Activated T-cell treated with anti-CD3 and anti-CD28 coated beads, Interleukin-2, amount 50 U/mL, for 4 hours (primary cell): ENCODE results near the gene ABLIM1. TPM values are rescaled to one million over a fixed set of nuclear protein-coding genes. Genes with fewer than 3 reads are reported as not detected.

Experiments
- ATAC-seq, 2 donors: fragments of 200-7000 bp; cut with Tn5 transposase; one replicate each; pipeline ENCODE4 v1.10.0; 2021
- DNase-seq: peaks from one replicate; pipeline ENCODE4 v3.0.0-alpha.2; 2020
- H3K27me3 Mint-ChIP-seq: one replicate; pipeline ENCODE4 v1.8.0; 2021; ENCODE audit warnings: low read depth, mixed read lengths
- H3K36me3 Mint-ChIP-seq: one replicate; pipeline ENCODE4 v1.8.0; 2022; ENCODE audit warnings: mixed read lengths; ENCODE audit not compliant: insufficient read depth
- H3K4me1 Mint-ChIP-seq: one replicate; pipeline ENCODE4 v1.8.0; 2021; ENCODE audit warnings: low read depth, mixed read lengths
- H3K4me3 Mint-ChIP-seq: one replicate; pipeline ENCODE4 v1.8.0; 2021; ENCODE audit warnings: mild to moderate bottlenecking, moderate library complexity, mixed read lengths
- H3K9me3 Mint-ChIP-seq: one replicate; pipeline ENCODE4 v1.8.0; 2021; ENCODE audit warnings: mixed read lengths
- total RNA-seq, 3 donors: library from RNA; stranded (reverse); gene quantifications; one replicate each; pipeline ENCODE4 v1.2.1, GENCODE V29; 2021

The ABLIM1 gene
- total RNA-seq, 3 donors from 2014 or later, result 68.1 to 83.2 (median 76.2) TPM

GRCh38 chr10:114629824-114630730 lies 28.0 kb downstream of the ABLIM1 start:
- Mint-ChIP-seq H3K36me3 (no peaks in the 10 kb centered on the region), H3K4me3 (no peak overlapping the region), H3K9me3 (no peaks in the 10 kb centered on the region), H3K4me1 (peaks cover 22% of the 10 kb centered on the region), H3K27me3 (peaks cover 43% of the 10 kb centered on the region)
- ATAC-seq (no peak), DNase-seq (no peak)

GRCh38 chr10:114629083-114629823 lies 28.8 kb downstream of the ABLIM1 start:
- Mint-ChIP-seq H3K27me3 (peaks cover 37% of the 10 kb centered on the region), H3K4me3 (no peak overlapping the region), H3K36me3 (no peaks in the 10 kb centered on the region), H3K9me3 (peaks cover 5% of the 10 kb centered on the region), H3K4me1 (peaks cover 22% of the 10 kb centered on the region)
- no peak for DNase-seq
- ATAC-seq, result no peak

GRCh38 chr10:114628106-114628505 lies 30.0 kb downstream of the ABLIM1 start:
- Mint-ChIP-seq H3K9me3 (peaks cover 10% of the 10 kb centered on the region), H3K4me1 (peaks cover 22% of the 10 kb centered on the region), H3K36me3 (no peaks in the 10 kb centered on the region), H3K4me3 (no peak overlapping the region), H3K27me3 (peaks cover 29% of the 10 kb centered on the region)
- DNase-seq (no peak), ATAC-seq (no peak)

- ATAC-seq, result no peak
- no peak for DNase-seq
- Mint-ChIP-seq H3K36me3 (no peaks in the 10 kb centered on the region), H3K4me1 (peaks cover 10% of the 10 kb centered on the region), H3K27me3 (peaks cover 17% of the 10 kb centered on the region), H3K4me3 (no peak overlapping the region), H3K9me3 (peaks cover 10% of the 10 kb centered on the region)
These were observed 31.2 kb downstream of the ABLIM1 start for GRCh38 chr10:114626841-114627240.

- Mint-ChIP-seq H3K4me1 (no peaks in the 10 kb centered on the region), H3K36me3 (no peaks in the 10 kb centered on the region), H3K4me3 (no peak overlapping the region), H3K9me3 (peaks cover 10% of the 10 kb centered on the region), H3K27me3 (peaks cover 3% of the 10 kb centered on the region)
- DNase-seq (no peak), ATAC-seq (no peak)
These were observed 32.9 kb downstream of the ABLIM1 start for GRCh38 chr10:114624951-114625780.

- Mint-ChIP-seq H3K27me3 (no peaks in the 10 kb centered on the region), H3K4me1 (no peaks in the 10 kb centered on the region), H3K9me3 (peaks cover 10% of the 10 kb centered on the region), H3K4me3 (no peak overlapping the region), H3K36me3 (no peaks in the 10 kb centered on the region)
- no peak for ATAC-seq
- no peak for DNase-seq
These were observed 33.7 kb downstream of the ABLIM1 start for GRCh38 chr10:114624422-114624821.

GRCh38 chr10:114623661-114624294 lies 34.3 kb downstream of the ABLIM1 start:
- Mint-ChIP-seq H3K27me3 (no peaks in the 10 kb centered on the region), H3K4me1 (no peaks in the 10 kb centered on the region), H3K4me3 (no peak overlapping the region), H3K9me3 (peaks cover 10% of the 10 kb centered on the region), H3K36me3 (no peaks in the 10 kb centered on the region)
- DNase-seq (no peak), ATAC-seq (no peak)

GRCh38 chr10:114623155-114623554 lies 34.9 kb downstream of the ABLIM1 start:
- Mint-ChIP-seq H3K4me1 (no peaks in the 10 kb centered on the region), H3K4me3 (no peak overlapping the region), H3K9me3 (peaks cover 10% of the 10 kb centered on the region), H3K27me3 (no peaks in the 10 kb centered on the region), H3K36me3 (no peaks in the 10 kb centered on the region)
- DNase-seq (no peak), ATAC-seq (no peak)

GRCh38 chr10:114618722-114619121 lies 39.4 kb downstream of the ABLIM1 start:
- peaks cover 3% of the 10 kb centered on the region for H3K36me3 Mint-ChIP-seq
- DNase-seq (no peak), ATAC-seq (no peak)
- peaks cover 7% of the 10 kb centered on the region for H3K4me1 Mint-ChIP-seq
- peaks cover 2% of the 10 kb centered on the region for H3K27me3 Mint-ChIP-seq
- H3K4me3 Mint-ChIP-seq, result no peak overlapping the region
- H3K9me3 Mint-ChIP-seq, result peaks cover under 1% of the 10 kb centered on the region

GRCh38 chr10:114616516-114616915 lies 41.6 kb downstream of the ABLIM1 start:
- Mint-ChIP-seq H3K36me3 (peaks cover 3% of the 10 kb centered on the region), H3K27me3 (peaks cover 2% of the 10 kb centered on the region), H3K9me3 (no peaks in the 10 kb centered on the region), H3K4me1 (peaks cover 7% of the 10 kb centered on the region), H3K4me3 (no peak overlapping the region)
- no peak for DNase-seq
- ATAC-seq, result no peak

- DNase-seq, result no peak
- Mint-ChIP-seq H3K9me3 (no peaks in the 10 kb centered on the region), H3K27me3 (peaks cover 2% of the 10 kb centered on the region), H3K4me3 (no peak overlapping the region), H3K4me1 (peaks cover 7% of the 10 kb centered on the region), H3K36me3 (peaks cover 3% of the 10 kb centered on the region)
- ATAC-seq, result no peak
These were observed 42.0 kb downstream of the ABLIM1 start for GRCh38 chr10:114616103-114616502.

GRCh38 chr10:114615600-114616007 lies 42.5 kb downstream of the ABLIM1 start:
- no peaks in the 10 kb centered on the region for H3K9me3 Mint-ChIP-seq

GRCh38 chr10:114613237-114613979 lies 44.7 kb downstream of the ABLIM1 start:
- Mint-ChIP-seq H3K27me3 (peaks cover 2% of the 10 kb centered on the region), H3K4me1 (peaks cover 7% of the 10 kb centered on the region), H3K4me3 (no peak overlapping the region), H3K9me3 (no peaks in the 10 kb centered on the region), H3K36me3 (peaks cover 3% of the 10 kb centered on the region)
- DNase-seq (no peak), ATAC-seq (no peak)

More at GRCh38 chr10:114615600-114616007, 42.5 kb downstream of the ABLIM1 start:
- H3K4me1 Mint-ChIP-seq, result peaks cover 7% of the 10 kb centered on the region
- peaks cover 3% of the 10 kb centered on the region for H3K36me3 Mint-ChIP-seq
- peaks cover 2% of the 10 kb centered on the region for H3K27me3 Mint-ChIP-seq
- H3K4me3 Mint-ChIP-seq, result no peak overlapping the region
- ATAC-seq, result peak; percentile 71 to 83
- DNase-seq, result no peak
